ENCODE data around the gene IGFALS. TPM values are rescaled to one million over a fixed set of nuclear protein-coding genes. Genes with fewer than 3 reads are reported as not detected.

Gene IGFALS
- total and polyA plus RNA-seq, 2 of the 4 experiments (the other 2 are of a cell fraction), result not detected

GRCh38 chr16:1834096-1834495 is 40.6 kb upstream of the IGFALS start:
- Histone ChIP-seq H3K9me3 (ENCODE audit: control insufficient read depth, insufficient read depth, low read length) (no peaks in the 10 kb centered on the region), H3K23ac (ENCODE audit: low read depth, low read length) (no peak overlapping the region), H3K27ac (ENCODE audit: insufficient read depth, low read length) (no peak overlapping the region), H2BK20ac (ENCODE audit: low read depth, low read length) (no peak overlapping the region), H2BK120ac (ENCODE audit: low read depth, low read length) (no peak overlapping the region), H3K4me1 (ENCODE audit: control insufficient read depth, insufficient read depth, low read length) (no peaks in the 10 kb centered on the region), H2AK5ac (ENCODE audit: low read depth, low read length) (no peak overlapping the region), H3K36me3 (ENCODE audit: control insufficient read depth, insufficient read depth, low read length) (peaks cover 7% of the 10 kb centered on the region), H3K4me2 (ENCODE audit: low read depth, low read length) (no peak overlapping the region), H2BK5ac (ENCODE audit: low read depth, low read length, poor library complexity, severe bottlenecking) (no peak overlapping the region), H3K9me1 (ENCODE audit: insufficient read depth, low read length) (peaks cover 8% of the 10 kb centered on the region), H4K8ac (ENCODE audit: low read depth in 2 of 2, low read length in 2 of 2) (no peak overlapping the region), H2AK9ac (replicated peaks; ENCODE audit: low read depth, low read length, poor library complexity) (no peak overlapping the region), H4K20me1 (ENCODE audit: insufficient read depth, low read length) (peaks cover 8% of the 10 kb centered on the region; the same call in 1 of the 2 replicates), H3K18ac (ENCODE audit: low read depth, low read length) (no peak overlapping the region), H2BK15ac (ENCODE audit: low read depth, low read length) (no peak overlapping the region), H3K79me1 (ENCODE audit: low read depth in 1 of 2, low read length in 2 of 2) (peaks cover 6 to 19% of the 10 kb centered on the region in 2 experiments; a peak in 3 of 4 replicates), H3K14ac (replicated peaks; ENCODE audit: low read depth, low read length) (no peak overlapping the region), H2AFZ (replicated peaks; ENCODE audit: low read length, poor library complexity) (no peak overlapping the region), H4K5ac (ENCODE audit: low read depth, low read length) (no peak overlapping the region), H3K9ac (ENCODE audit: low read depth, low read length) (no peak overlapping the region), H3K56ac (ENCODE audit: extremely low read depth, insufficient read depth, low read length) (no peak overlapping the region; the same call in 1 of the 2 replicates), H4K91ac (ENCODE audit: insufficient read depth, low read depth, low read length) (no peak overlapping the region), H3K27me3 (ENCODE audit: control insufficient read depth, insufficient read depth, low read length) (no peaks in the 10 kb centered on the region), H3K4me3 (ENCODE audit: insufficient read depth, low read depth, low read length) (no peak overlapping the region), H3K4ac (ENCODE audit: low read depth, low read length) (no peak overlapping the region)
- TF ChIP-seq CEBPB (IDR thresholded peaks at IDR 0.05; ENCODE audit: low read depth, low read length) (no peak), BHLHE40 (IDR thresholded peaks at IDR 0.05; ENCODE audit: low read depth, low read length) (no peak), RAD21 (IDR thresholded peaks at IDR 0.05; ENCODE audit: low read length) (no peak), SMC3 (IDR thresholded peaks at IDR 0.05; ENCODE audit: low read depth, low read length) (no peak), CHD1 (IDR thresholded peaks at IDR 0.05; ENCODE audit: low read depth, low read length) (no peak), MAFK (IDR thresholded peaks at IDR 0.05; ENCODE audit: low read depth, low read length) (no peak), POLR2A (IDR thresholded peaks at IDR 0.05; ENCODE audit: low read depth, low read length) (no peak), USF2 (IDR thresholded peaks at IDR 0.05; ENCODE audit: low read depth, low read length) (no peak), RFX5 (IDR thresholded peaks at IDR 0.05; ENCODE audit: low read depth, low read length) (no peak), CTCF (conservative IDR thresholded peaks at IDR 0.05; ENCODE audit: low read depth, low read length) (no peak), ELK1 (IDR thresholded peaks at IDR 0.05; ENCODE audit: borderline replicate concordance, low read depth, low read length) (no peak), MXI1 (IDR thresholded peaks at IDR 0.05; ENCODE audit: borderline replicate concordance, low read depth, low read length) (no peak), RCOR1 (IDR thresholded peaks at IDR 0.05; ENCODE audit: insufficient replicate concordance, low read length) (no peak), MAZ (IDR thresholded peaks at IDR 0.05; ENCODE audit: borderline replicate concordance, low read depth, low read length) (no peak), NFE2L2 (IDR thresholded peaks at IDR 0.05; ENCODE audit: low read depth, low read length) (no peak), FOS (IDR thresholded peaks at IDR 0.05; ENCODE audit: low read depth, low read length) (no peak)
- ATAC-seq (ENCODE audit: low read depth), result no peak
- in situ Hi-C loops (cut with MboI; ENCODE audit: low sequenced_read_pairs) (no loop called here), dilution Hi-C loops (cut with HindIII; ENCODE audit: low sequenced_read_pairs, unreplicated experiment) (no loop called here), intact Hi-C loops (cut with micrococcal nuclease) (no loop called here)
- CTCF ChIA-PET, result no interaction called here
- BruUV-seq (replicated peaks), result no TSS peak
- DNase-seq, result no peak
- no CpG with 5 or more reads among the region's 5 CpGs for WGBS, 2 experiments (ENCODE audit: extremely low coverage in 2 of 2, insufficient read length in 1 of 2)
- POLR2A ChIA-PET (ENCODE audit: unreplicated experiment), result no interaction called here
